Activated CD4-positive, alpha-beta T cell treated with anti-CD3 and anti-CD28 coated beads, Interleukin-2, Interleukin-4, amounts not matched to agents 100 ng/mL and 50 ng/mL, durations not matched to agents 16 hours and 8 hours (primary cell): Measurements from ENCODE around the gene NMD3.

ENCODE experiments used
- DNase-seq: peaks from one replicate; pipeline ENCODE4 v3.0.0-alpha.2; 2020; ENCODE audit warnings: low spot score

Gene NMD3

DNA sequence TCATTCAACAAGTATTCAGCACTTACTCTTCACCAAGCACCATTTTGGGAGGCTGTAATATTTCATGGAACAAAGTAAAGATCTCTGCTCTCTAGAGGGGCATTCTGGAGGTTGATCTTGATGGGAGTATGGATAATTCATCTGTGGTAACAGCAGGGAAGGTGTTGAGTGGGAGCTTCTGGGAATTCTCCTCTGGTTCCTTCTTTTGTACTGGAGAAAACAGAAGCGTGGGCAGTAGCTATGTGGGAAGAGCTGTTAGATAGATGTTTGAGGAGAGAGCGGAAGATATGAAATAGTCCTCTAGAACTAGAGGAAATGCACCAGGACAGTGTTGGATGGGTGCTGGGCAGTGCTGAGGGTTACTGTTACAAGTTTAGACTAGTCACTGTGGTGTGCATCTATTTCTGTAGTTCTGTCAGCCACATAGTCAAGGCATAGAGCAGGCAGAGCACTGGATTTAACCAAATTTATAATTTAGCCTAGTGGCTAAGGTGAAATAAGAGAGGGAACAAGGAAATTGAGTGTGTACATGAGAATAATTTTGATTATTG is 9.6 kb downstream of the NMD3 start:
- DNase-seq, result no peak

DNA sequence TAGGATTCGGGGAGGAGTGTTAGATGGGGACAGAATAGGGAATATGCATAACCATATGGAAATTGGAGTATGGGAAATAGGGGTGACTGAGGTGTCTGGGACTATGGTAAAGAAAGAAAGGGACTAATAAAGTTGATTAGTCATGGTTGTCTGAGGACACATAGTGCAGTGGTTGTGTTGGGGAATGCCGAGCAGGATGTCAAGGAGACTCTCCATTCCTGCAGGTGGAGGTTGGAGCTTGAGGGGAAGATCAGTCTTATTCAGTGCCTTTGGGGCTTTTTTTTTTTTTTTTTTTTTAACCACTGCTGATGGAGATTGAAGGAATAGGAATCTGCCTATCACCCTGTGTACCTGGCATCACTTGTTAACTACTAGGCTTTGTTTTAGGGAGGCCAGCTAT is 10.8 kb downstream of the NMD3 start:
- DNase-seq, result no peak

DNA sequence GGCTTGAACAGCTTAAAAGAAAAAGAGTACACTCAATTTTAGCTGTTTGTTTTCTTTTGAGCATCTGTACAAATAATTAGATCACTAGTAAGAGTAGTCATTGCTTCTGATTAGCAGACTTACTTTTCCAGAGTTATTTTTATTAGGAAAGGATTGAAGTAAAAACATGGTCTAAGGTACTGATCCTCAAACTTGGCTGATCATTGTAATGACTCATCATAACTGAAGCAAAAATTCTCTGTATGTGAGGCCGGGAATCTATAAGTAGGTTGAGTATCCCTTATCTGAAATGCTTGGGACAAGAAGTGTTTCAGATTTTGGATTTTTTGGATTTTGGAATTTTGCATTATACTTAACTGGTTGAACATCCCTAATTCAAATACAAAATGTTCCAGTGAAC is 12.4 kb downstream of the NMD3 start:
- no peak for DNase-seq

DNA sequence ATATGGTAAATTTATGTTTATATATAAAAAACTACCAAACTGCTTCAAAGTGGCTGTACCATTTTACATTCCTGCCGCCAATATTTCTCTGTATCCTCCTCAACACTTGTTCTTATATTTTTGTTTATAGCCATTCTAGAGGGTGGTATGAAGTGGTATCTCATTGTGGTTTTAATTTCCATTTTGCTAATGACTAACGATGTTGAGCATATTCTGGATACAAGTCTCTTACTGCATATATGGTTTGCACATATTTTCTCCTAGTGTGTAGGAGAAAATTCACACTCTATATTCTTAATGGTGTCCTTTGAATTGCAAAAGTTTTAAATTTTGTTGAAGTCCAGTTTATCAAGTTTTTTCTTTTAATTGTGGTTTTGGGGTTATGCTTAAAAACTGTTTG is 15.1 kb downstream of the NMD3 start:
- no peak for DNase-seq

DNA sequence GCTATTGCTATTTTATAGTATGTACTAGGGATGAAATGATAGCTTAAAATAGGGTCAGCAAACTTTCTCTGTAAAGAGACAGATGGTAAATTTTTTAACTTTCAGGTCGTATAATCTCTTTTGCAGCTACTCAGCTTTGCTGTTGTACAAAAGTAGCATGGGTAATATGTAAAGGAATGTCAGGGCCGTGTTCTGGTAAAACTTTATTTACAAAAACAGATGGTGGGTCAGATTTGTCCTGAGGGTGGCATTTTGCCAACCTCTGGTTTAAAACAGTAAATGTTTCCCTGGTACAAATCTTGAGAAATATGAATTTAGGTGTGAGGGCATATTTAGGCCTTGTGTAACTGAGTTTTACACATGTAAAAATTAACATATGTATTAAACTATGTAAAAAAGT is 18.6 kb downstream of the NMD3 start:
- DNase-seq, result no peak

DNA sequence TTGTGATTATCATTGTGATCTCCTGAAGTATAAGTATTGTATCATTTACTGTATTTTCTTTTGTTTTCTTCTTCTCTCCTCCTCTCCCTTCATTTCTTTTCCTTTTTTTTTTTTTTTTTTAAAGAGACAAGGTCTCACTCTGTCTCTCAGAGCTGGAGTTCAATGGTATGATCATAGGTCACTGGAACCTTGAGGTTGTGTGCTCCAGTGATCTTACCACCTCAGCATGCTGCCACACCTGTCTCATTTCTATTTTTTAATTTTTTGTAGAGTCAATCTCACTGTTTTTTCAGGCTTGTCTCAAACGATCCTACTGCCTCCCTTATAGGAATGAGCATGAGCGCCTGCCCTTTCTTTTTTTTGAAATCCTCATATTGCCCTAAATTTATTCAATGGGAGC is 23.4 kb downstream of the NMD3 start:
- no peak for DNase-seq

DNA sequence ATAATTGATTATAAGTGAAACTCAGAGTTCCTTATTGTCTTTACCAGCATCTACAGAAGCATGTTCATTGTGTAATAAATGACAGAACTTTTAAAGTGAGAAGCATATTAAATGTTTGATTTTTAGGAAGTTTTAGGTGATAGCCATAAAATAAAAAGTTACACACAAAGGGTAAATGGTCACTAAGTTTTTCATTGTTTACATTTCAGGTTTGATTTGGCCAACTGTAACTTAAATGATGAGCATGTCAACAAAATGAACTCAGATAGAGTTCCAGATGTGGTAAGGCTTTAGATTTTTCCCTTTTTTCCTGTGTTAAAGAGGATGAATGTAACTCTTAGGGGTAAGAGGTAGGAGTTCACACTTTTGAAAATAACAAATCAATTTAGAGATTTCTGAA is 25.9 kb downstream of the NMD3 start:
- DNase-seq, result no peak

DNA sequence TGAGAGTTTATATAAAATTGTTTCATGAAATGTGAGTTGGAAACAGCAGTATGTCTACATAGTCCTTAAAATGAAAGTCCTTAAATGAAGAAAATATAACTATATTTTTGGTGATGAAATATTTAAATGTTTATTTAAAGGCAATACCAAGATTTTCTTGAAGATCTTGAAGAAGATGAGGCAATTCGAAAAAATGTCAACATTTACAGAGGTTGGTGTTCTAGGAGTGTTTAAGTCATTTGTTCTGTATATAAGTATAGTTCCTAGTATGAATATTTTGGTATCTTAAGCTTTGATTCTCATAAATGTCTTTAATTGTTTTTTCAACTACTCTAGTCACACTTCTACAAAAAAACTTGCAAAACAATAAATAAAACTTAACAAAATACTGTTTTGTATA is 29.0 kb downstream of the NMD3 start:
- DNase-seq, result no peak

DNA sequence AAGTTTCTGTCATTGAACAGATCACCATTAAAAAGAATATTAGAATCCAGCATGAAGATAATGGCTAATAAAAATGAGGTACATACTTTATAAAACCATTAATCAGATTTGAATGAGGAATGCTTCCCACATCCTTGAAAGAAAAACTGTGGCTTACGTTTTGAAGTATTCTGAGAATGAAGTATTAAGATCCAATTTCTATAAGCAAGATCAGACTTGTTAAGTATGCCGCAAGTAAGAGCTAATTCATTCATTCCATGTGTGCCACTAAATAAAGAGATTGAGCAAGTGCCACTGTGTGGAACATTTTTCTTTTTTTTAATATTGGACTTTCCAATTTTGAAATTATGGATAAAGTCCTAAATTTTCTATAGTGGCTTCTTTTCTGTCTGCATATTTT is 30.6 kb downstream of the NMD3 start:
- DNase-seq, result no peak

DNA sequence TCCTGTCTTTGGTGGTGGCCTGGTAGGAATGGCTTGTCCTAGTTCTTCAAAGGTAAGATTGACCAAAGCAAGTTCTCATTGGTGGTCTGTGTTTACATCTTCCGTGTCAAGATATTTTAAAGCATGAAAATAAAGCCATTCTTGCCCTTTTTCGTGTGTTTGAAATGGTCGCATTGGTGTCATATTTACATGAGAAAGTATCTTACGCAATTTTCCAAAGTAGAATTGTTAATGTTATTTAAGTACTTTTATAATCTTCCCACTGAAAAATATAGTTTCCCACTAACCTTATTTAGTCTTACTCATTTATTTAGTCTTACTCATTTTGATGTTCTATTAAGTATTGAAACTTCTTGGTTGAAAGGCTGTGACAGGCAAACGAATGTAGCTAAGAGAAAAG is 31.0 kb downstream of the NMD3 start:
- no peak for DNase-seq

DNA sequence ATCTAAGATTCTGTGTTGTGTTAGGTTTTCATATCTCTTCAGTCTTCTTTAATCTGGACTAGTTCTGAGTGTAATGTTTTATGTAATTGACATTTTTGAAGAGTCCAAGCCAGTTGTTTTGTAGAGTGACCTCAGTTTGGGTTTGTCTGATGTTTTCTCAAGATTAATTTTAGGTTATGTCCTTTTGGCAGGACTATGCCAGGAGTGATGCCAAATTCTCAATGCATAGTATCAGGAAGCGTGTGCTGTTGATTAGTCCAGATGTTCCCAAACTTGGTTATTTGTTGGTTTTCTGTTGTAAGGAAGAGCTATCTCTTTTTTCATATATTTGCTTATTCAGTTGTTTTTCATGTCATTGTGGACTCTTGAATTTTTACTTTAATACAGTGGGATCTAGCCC is 32.6 kb downstream of the NMD3 start:
- DNase-seq, result no peak

DNA sequence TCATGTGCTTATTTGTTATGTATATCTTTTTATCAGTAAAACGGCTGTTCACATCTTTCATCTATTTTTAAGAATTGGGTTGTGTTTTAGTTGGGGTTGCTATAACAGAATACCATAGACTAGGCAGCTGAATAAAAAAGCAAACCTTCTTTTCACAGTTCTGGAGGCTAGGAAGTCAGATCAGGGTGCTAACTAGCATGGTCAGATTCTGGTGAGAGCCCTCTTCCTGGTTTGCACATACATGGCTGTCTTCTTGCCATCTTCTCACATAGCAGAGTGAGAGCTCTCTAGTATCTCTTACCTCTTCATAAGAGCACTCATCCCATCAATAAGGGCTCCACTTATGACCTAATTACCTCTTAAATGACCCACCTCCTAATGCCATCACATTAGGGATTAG is 33.8 kb downstream of the NMD3 start:
- no peak for DNase-seq

DNA sequence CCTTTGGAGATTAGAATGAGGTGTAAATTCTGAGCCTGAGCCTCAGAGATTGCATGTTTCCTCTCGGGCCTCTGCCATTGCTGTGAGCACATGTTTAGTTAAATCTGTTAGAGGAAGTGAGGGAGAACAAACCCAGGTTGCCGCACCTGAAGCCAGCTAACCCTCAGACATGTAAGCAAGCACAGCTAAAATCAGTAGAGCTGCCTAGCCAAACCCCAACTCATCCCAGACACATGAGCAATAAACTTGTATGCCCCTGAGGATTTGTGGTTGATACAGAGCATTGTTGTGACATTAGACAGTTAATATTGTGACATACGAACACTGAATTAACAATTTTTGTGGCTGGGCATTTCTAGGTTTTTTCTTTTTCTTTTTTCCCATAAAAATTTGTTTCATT is 41.9 kb downstream of the NMD3 start:
- DNase-seq, result no peak

DNA sequence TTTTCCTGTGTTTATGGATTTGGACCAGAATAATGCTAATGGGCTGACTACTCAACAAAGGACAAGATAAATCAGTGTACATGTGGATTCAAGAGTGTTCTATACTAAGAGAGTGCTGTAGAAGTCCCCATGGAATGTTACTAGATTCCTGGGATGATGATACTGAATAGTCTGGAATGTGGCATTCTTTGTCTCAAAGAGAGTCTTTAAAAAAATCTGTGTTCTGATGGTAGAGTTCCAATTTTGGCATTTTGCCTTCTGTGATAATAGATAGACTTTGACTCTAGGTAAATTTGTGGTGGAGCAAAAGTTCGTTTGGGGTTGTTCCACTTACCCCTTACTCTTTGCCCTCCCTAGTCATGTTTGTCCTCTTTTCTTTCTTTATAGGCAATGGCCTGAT is 43.7 kb downstream of the NMD3 start:
- DNase-seq, result no peak

DNA sequence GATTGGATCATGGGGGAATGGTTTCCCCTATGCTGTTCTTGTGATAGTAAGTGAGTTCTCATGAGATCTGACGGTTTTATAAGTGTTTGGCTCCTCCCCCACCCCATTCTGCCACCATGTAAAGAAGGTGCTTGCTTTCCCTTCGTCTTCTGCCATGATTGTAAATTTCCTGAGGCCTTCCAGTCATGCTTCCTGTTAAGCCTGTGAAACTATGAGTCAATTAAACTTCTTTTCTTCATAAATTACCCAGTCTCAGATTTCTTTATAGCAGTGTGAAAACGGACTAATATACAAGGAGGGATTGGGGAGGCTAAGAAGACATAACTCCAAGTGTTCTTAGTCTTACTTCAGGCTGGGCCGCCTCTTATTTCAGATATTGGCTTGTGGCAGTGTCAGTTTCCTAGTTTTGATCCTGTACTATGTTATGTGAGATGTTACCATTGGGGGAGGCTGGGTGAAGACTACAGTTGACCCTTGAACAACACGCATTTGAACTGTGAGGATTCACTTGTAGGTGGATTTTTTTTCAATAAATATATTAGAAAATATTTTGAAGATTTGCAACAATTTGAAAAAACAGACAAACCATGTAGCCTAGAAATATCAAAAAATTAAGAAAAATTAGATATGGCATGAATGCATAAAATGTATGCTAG is 44.9 kb downstream of the NMD3 start:
- DNase-seq, result no peak

DNA sequence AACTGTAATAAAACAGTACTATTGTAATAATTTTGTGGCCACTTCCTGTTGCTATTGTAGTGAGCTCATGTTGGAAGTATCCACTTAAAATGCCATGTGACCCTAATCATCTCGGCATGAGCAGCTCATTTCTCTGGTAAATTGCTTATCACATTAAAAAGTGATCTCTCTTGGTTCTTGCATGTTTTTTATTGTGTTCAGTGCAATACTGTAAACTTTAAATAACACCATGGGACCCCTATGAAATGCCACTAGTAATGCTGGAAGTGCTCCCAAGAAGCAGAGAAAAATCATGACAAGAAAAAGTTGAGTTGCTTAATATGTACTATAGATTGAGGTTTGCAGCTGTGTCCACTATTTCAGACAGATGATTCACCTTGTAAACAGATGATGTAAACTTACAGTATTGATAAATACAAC is 45.6 kb downstream of the NMD3 start:
- DNase-seq, result no peak

DNA sequence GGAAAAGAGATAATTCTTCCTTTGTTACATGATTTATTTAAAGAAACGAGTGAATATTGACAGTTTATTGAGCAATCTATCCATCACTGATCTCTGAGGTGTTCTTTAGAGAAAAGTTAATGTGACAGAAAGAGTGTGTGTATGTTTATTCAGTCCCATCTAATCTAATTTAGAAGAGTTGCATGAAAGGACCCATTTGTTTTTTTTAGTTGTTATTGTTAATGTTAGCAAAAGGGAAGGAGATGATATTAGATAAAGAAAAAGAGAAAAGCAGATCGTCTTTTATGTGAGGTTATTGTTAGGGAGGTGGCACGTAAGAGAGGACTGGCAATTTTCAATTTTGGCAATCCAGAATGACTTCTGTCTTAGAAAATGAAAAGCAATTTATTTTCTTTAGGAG is 46.5 kb downstream of the NMD3 start:
- DNase-seq, result no peak

DNA sequence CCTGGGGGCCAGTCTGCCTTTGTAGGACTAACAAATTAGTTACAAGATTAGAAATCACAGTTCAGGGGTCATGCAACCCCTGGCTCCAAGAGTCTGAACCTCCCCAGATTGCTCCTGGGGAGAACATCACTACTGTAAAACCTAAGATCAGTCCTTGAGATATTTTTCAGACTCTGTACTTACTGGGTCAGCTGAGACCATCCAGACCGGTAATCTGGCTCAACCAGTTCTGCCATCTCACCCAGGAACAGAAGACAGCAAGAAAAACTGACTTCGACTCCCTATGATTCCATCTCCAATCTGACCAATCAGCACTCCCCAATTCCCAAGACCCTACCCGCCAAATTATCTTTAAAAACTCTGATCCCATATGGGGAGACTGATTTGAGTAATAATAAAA is 47.5 kb downstream of the NMD3 start:
- DNase-seq, result no peak

DNA sequence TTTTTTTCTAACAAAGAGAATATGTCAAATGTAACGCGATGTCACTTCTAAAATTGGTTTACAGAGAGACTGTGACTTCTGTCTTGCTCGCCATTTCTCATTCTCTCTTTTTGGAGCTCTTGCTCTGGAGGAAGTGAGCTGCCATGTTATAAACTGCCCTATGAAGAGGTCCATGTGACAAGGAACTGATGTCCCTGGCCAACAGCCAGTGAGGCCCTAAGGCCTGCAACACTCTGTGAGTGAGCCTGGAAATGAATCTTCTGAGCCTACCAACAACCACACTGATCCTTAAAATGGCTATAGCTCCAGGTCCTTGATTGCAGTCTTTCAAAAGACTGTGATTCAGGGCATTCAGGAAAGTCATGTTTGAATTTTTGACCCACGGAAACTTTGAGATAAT is 49.9 kb downstream of the NMD3 start:
- no peak for DNase-seq

DNA sequence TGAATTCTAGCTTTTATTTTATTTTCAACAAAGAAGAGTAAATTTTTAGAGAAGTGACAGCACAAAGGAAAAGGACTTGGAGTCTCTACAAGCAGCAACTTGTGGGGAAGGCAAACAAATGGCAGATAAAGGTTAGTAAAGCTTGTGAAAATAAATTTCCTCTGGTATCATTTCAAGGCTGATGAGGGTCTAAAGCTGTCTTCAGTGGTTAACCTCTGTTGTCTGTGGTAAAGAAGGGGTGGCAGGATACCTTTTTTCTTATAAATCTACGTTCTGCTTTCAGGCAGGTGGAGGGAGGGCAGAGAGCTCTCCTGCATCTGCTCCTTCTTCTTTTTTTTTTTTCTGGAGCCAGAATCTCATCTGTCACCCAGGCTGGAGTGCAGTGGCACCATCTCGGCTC is 50.5 kb downstream of the NMD3 start:
- no peak for DNase-seq

DNA sequence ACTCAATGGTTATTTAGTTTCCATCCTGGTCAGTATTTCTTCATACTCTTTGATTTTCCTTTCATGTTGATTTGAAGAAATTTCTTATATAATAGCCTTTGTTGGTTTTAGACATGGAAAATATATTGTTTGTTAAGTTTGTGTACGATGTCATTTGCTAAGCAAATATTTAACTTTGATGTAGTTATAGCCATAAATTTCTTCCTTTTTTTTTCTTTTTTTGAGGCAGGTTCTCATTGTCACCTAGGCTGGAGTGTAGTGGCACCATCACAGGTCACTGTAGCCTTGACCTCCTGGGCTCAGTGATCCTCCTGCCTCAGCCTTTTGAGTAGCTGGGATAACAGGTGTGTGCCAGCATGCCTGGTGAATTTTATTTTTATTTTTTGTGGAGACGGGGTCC is 51.4 kb downstream of the NMD3 start:
- no peak for DNase-seq

DNA sequence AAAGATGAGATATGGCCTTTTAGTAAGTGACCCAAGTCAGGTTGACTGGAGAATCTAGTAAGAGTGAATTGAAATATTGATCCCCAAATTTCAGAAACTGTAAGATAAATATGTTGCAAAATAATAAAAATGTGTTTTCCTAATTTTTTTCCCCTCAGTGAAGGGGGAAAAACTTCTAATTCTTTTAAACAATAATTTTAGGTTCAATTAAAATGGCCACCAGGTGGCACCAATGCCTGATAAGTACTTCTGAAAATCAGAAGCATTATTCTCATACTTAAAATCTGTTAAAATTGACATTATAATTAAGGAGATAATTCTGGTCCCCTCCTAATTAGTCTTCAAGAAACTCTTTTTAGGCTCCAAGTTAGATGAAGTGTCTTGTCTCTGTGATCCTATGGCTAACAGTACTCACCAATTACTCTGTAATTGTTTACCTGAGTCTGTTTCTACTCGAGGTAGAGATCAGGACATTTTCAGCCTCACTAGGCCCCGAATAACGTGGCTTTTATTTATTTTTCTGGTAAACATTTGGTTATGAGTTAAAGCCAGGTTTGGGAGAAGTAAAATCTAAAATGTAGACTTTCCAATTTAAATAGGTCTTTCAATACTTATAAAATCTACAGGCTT is 52.6 kb downstream of the NMD3 start:
- DNase-seq, result peak; percentile 18

DNA sequence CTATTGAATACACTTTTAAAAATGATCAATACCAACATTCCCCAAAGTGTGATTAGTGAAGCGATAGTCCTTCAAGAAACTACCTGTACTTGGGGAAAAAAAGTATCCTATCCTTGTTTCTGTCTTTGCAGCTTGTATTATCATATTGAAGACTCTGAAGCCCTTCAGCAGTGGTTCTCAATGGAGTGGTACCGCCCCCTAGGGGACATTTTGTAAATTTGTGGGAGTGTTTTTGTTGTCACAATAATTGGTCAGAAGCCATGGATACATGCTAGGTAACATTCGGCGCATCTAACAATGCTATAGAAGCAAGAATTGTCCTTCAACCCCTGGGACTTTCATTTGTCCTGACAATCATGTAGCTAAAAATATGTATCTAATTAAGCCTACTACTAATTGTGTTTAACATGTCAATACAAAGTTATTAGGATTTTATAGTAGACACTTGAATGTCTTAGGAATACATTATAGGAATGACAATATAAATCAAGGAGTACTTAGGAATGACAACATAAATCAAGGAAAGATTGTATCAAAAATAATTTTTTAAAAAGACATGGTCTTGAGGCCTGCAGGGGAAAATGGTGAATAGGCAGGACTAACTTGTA is 53.7 kb downstream of the NMD3 start:
- peak; percentile 63 for DNase-seq

DNA sequence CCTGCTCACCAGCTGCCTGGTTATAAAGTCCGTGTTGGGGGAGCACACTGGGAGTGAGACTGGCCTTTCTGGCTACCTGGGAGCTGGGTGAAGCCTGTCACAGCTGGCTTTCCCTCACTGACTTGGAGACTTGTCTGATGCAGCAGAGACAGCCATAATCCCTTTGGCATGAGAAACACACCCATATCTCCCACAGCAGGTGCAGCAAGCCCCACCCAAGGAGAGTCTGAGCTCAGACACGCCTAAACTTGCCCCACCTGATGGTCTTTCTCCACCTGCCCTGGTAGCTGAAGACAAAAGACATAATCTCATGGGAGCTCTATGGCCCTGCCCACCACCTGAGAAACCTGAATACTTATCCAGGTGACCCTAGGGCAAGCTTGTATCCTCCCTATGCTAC is 54.8 kb downstream of the NMD3 start:
- no peak for DNase-seq
